GM18909 (cell line): ENCODE measurements around the gene BRAP.
"Not testable (repeated sequence)": the region's sequence is repeated elsewhere in the genome, so short reads cannot be mapped to it uniquely, and the experiment has no call there.

Experiments used
- ATAC-seq: cut with Tn5 transposase; IDR thresholded peaks from one replicate; pipeline ENCODE4 v1.9.1; 2021; ENCODE audit warnings: mild to moderate bottlenecking; ENCODE audit not compliant: unreplicated experiment, poor library complexity

BRAP gene

GRCh38 chr12:111684485-111685198, 1.1 kb downstream of the BRAP start:
- ATAC-seq, result not testable (repeated sequence)

- ATAC-seq, result no peak
These were observed 8.6 kb downstream of the BRAP start for GRCh38 chr12:111677186-111677585.

GRCh38 chr12:111673503-111673902, 12.3 kb downstream of the BRAP start:
- ATAC-seq, result no peak

GRCh38 chr12:111672822-111673381, 12.9 kb downstream of the BRAP start:
- ATAC-seq, result no peak

GRCh38 chr12:111664961-111665865, 20.5 kb downstream of the BRAP start:
- ATAC-seq, result no peak

- ATAC-seq, result no peak
These were observed 21.3 kb downstream of the BRAP start for GRCh38 chr12:111664499-111664898.

- ATAC-seq, result no peak
These were observed 29.7 kb downstream of the BRAP start for GRCh38 chr12:111656016-111656415.

- no peak for ATAC-seq
These were observed 30.4 kb downstream of the BRAP start for GRCh38 chr12:111655356-111655755.

- no peak for ATAC-seq
These were observed 32.2 kb downstream of the BRAP start for GRCh38 chr12:111653596-111653995.

- not testable (repeated sequence) for ATAC-seq
These were observed 33.2 kb downstream of the BRAP start for GRCh38 chr12:111652530-111652929.

- no peak for ATAC-seq
These were observed 34.8 kb downstream of the BRAP start for GRCh38 chr12:111650912-111651311.

GRCh38 chr12:111645433-111645832, 40.3 kb downstream of the BRAP start:
- no peak for ATAC-seq

- ATAC-seq, result no peak
These were observed 42.3 kb downstream of the BRAP start for GRCh38 chr12:111643427-111643826.

GRCh38 chr12:111642681-111643426, 42.9 kb downstream of the BRAP start:
- no peak for ATAC-seq

GRCh38 chr12:111640506-111640905, 45.2 kb downstream of the BRAP start:
- ATAC-seq, result no peak

- no peak for ATAC-seq
These were observed 47.2 kb downstream of the BRAP start for GRCh38 chr12:111638556-111638955.

GRCh38 chr12:111636209-111636945, 49.4 kb downstream of the BRAP start:
- ATAC-seq, result no peak

GRCh38 chr12:111635524-111635923, 50.2 kb downstream of the BRAP start:
- ATAC-seq, result no peak

GRCh38 chr12:111628505-111629260, 57.1 kb downstream of the BRAP start:
- ATAC-seq, result no peak
